Glomerular endothelial cell (primary cell): ENCODE results near the gene AUH. TPM values are rescaled to one million over a fixed set of nuclear protein-coding genes. Genes with fewer than 3 reads are reported as not detected.
"Not testable (repeated sequence)": the region's sequence is repeated elsewhere in the genome, so short reads cannot be mapped to it uniquely, and the experiment has no call there.

Experiments
- DNase-seq: peaks from one replicate; pipeline ENCODE4 v3.0.0-alpha.2; 2011; ENCODE audit warnings: low read depth, low spot score; ENCODE audit errors: extremely low read depth
- total RNA-seq: library from RNA; depleted of rRNA; stranded (reverse); fragments of >200 nt; gene quantifications from 2 replicates; pipeline ENCODE4 v1.2.3, GENCODE V29; 2015

AUH gene
- total RNA-seq, result 7.4 and 10.2 TPM in 2 replicates

- DNase-seq, result no peak
These were observed at the start of gene AUH for GRCh38 chr9:91361291-91362050. AUH (minus strand) TSS chr9:91361918; CDS start chr9:91361889, 29 bp downstream.

GRCh38 chr9:91411096-91411771 is 49.5 kb upstream of the AUH start:
- no peak for DNase-seq

DNA sequence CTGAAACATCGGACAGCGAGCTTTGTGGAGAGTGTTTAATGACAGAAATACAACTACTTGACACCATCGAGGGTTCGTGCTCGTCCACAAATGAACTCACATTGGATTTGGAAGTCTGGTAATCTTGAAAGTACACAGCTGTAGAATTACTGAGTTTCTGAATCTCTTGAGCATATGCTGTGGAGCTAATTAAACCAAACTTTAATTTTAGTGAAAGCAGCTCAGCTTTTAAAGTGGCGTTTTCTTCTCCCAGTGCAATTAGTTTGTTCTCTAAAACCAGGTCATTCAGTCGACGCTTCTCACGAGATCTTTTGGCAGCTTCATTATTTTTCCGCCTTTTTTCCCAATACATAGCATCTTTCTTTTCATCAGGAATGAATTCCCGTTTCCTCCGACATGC is 48.4 kb upstream of the AUH start:
- no peak for DNase-seq

GRCh38 chr9:91408475-91408874 is 46.8 kb upstream of the AUH start:
- DNase-seq, result no peak

DNA sequence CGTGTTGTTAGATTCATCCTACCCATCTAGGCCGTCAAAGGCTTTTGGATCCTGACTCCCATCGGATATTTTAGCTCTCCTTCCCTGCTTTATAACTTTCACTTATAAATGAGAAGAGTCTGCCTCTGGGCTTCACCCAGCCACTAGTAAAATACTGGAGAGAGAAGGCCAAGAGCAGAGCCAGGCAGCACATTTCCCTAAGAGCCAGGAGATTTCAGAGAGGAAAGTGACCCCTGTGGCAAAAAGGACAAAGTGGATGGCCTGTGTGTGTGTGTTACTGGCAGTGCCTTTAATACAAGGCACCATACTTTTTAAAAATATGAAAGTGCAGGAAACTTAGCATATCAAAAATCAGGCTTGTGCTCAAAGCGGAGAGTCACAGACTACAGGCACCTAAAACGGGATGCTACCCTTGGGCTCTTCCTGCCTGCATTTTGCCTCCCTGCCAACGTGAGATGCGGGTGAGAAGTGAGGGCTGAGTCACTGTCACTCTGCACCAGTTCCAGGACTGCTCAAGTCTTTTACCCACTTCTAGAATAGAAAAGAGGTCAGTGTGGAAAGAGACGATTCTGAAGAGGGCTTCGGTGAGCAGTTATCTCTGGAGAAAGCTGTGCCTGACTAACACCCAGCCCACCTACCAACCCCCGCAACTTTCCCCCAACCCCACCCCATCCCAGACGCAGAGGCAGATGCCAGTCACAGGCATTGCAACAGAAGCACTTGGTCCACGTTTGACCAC is 46.0 kb upstream of the AUH start:
- DNase-seq, result no peak

DNA sequence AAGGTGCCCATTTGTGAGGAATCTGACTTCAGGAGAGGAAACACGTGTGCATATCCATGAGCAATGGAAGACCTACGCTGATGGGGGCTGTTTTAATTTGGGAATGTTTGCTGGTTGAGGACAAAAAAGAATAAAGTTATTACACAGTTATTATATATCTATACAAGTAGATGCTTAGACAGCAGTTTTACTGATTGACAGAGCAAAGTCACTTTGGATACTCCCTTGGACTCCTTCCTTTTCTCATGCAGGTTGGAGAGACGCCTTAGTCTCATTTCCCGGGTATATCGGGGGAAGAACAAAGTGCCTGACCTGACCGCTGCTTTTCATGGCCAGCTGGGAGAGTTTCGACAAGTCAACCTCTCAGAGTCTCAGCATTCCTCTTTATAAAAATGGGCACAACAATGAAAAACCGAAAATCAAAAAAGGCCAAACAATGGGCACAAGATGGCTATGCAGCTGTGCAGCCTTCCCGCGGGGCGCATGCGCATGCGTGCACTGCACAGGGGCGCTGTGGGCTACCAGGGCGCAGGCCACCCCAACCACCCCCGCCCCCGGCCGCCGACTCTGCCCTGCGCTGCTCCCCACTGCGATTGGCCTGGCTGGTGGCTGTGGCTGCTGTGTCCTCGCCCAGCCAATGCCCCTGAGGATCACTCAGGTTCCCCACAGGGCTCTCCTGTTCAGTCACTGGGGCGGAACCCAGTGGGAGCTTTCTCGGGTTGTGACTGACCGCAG is 43.8 kb upstream of the AUH start:
- no peak for DNase-seq

DNA sequence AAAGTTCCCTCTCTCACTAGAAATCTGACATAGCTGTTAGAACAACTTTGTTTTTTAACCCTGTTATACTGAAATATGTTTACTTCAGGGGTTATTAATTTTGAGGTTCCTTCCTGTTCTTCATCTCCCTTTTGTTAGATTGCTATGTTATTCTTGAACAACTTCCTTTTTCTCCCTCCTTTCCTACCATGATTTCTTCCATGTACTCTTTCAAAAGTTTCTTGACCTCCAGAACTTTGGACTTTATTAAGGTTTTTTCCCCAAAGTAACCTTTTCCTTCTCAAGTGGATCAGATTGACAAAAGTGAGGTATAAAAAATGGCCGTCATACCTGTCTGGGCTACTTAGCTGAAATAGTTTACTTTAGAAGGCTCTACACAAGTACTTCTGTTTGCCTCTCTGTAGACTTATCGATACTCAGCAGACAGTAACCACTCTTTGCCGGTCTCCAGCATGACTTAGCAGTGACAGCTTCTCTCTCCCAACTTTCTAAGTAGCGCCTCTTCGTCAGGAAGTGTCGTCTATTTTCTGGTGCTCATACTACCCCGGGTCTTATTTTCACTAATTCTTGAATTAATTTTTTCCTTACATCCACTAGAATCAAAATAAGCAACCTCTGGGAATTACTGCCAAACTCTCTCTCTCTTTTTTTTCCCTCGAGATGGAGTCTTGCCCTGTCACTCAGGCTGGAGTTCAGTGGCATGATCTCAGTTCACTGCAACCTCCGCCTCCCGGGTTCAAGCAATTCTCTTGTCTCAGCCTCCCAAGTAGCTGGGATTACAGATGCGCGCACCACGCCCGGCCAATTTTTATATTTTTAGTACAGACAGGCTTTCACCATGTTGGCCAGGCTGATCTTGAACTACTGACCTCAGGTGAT is 42.2 kb upstream of the AUH start:
- no peak for DNase-seq

DNA sequence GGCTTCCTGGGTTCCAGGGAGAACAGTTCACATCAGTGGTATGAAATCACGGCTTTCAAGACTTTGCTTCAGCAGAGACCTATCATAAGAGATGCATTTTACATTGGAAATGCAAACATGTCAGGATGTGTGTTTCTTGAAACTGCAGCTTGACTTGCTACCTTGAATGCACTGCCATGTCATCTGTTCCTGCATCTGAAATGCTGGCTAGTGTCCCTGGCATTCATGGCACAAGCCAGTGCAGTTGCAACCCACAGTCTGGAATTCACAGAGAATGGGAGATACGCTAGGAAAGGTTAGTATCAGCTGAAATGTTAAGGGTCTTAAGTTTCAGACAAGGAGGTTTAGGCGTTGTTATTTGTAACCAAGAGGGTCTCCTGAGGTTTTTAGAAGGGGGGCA is 37.2 kb upstream of the AUH start:
- no peak for DNase-seq

DNA sequence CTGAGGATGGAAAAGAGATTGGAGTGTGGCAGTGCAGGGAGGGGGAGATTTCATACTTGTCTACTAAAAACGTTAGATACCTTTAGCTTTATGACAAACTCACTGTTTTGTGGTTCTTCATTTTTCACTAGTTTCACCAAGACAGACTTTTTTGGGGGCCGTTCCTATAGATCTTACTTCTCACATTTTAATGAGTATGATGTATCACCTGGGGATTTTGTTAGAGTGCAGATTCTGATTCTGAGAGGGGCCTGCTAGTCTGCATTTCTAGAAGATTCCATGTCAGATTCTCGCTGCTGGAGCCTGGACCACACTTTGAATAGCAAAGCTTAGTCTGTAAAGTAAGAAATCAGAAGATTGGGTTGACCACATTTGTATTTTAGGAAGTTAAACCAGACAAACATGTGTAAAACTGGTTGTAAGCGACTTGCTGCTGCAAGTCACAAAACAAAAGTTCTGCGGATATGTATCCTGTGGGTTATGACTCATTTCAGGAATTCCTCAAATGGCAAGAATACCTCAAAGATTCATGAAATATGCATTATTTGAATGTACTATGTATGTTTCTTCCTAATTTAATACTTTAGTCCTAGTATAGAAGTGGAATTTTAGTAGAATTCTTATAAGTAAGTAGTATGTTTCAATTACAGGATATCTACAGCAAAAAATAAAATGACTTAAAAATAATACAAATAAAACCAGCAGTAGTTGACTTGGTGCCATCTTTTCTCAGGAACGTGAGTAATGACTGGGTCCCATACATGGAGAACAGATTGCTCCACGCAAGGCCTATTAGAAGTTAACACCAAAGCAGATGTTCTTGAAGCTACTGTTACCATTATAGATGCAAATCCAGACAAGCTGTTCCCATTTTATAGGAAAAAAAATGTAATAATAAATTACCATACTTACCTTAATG is 34.1 kb upstream of the AUH start:
- DNase-seq, result no peak

DNA sequence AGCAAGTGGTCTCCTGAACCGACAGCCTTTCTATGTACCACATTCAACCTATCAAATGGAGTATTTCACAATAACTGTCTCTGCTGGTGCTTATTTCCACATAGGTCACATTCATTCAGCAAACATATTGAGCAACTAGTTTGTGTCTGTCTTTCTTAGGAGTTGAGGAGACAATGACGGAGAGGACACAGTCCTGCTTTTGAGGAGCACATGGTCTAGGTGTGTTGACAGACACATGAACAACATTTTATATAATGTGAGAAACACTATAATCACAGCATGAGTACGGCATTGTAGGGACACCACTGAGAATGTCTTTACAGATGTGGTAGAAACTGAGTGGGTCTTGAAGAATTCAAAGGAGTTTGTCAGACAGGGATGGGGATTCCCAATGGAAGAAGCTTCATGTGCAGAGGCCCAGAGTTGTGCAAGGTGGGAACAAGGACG is 33.4 kb upstream of the AUH start:
- DNase-seq, result no peak

DNA sequence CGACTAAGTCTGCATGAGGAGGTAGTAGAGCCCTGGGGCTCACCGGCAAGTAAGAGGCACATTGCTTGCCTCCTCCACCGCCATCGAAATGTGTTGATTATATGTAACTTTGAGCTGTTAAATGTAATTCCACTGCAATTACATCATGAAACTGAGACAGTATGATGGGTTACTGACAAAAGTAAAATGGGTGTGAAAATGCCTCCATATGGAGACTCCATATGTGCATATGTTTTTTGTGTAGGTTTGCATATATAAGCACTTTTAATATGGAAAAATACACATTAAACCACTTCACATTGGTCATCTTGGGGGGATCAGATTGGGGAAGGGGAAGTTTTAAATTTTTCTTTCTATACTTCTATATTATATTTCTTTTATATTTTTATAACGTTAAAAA is 32.1 kb upstream of the AUH start:
- DNase-seq, result no peak

DNA sequence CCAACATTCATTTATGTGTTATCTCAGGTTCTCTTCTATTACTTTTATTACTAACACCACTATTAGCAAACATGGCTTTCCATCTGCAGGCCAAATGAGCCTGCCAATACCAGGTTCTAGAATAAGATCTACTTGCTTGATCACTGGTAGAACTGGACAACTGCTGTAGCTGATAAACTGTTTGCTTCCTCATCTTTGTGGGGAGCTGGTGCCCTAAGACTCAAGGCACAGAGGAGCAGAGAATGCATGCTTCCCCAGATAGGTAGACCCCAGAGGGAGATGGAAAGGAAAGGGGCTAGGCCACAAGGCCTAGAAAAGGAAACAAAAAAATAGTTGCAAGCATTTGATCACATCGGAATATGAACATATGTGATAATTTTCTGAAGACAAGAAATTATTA is 30.7 kb upstream of the AUH start:
- DNase-seq, result no peak

DNA sequence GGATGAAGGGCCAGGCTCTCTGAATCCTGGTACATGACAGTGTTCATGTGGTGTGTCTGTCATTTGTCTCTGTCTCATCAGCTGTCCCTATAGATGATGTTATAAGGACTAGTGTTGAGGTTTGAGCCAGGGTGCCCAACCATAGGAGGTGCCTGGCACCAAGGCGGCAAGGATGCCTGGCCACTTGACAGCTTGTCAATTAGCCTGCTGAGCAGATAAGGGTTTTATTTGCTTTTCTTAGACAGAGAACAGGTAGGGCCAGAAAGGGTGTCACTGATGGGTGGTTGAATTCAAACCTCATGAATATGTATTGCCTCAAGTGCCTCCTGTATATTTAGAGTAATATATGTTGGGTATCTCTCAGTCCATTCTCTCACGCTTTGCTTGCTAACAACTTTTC is 30.1 kb upstream of the AUH start:
- DNase-seq, result no peak

DNA sequence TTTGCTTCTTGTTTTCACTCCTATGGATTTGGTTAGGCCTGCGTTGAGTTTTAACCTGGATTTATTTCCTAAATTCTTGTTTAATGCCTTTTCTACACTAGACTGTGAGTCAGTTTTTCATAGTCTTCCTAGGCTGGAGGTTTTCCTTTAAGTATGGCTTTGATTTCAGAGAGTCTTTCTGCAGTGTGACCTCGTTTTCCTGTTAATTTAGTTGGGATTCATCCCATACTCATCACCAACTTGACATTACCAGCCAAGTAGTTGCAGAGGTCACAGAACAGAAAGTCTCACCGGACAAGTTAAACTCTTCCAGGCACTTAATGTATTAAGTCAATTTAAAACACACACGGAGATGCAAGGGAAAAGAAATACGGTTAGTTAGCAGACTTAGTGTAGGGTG is 29.7 kb upstream of the AUH start:
- DNase-seq, result no peak

GRCh38 chr9:91389686-91390085 is 28.0 kb upstream of the AUH start:
- not testable (repeated sequence) for DNase-seq

GRCh38 chr9:91386765-91387164 is 25.0 kb upstream of the AUH start:
- DNase-seq, result no peak

DNA sequence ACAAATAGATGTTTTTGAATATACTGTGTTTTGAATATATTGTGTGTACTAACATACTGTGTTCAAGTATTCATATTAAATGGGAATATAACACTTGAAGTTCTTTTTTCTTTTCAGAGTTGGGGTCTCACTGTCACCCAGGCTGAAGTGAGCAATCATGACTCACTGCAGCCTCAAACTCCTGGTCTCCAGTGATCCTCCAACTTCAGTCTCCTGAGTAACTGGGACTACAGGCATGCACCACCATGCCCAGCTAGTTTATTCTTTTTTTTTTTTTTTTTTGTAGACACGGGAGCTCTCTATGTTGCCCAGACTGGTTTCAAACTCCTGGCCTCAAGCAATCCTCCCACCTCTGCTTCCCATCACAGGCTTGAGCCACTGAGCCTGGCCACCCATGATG is 23.2 kb upstream of the AUH start:
- DNase-seq, result no peak

DNA sequence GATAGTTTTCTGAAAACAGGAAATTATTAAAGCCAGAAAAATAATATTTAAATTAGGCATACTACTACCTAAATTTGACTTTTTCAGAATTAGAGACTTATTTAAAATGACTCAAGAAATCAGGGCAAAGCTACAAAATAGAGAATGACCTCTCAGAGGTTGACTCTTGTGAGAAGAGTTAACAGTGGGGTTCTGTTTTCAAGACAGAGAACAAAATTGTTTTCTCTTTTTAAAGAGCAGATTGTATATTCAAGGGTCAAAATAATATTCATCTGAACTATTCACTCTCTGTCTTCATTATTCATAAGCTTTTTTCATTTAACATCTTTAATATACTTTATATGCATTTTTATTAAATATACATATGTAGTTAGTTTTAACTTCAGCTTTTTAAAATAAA is 21.9 kb upstream of the AUH start:
- DNase-seq, result no peak

GRCh38 chr9:91382298-91382697 is 20.6 kb upstream of the AUH start:
- no peak for DNase-seq
